A673 (cell line): Measurements from ENCODE around the gene GRHL1. TPM values are rescaled to one million over a fixed set of nuclear protein-coding genes. Genes with fewer than 3 reads are reported as not detected.

ENCODE experiments used
- BruUV-seq: library from RNA; stranded (reverse); fragments of 400-500 nt; replicated peaks from 2 replicates; lab custom pipeline; 2021; lab: Mats Ljungman, UMichigan
- CTCF ChIA-PET: fragments of 300-600 bp; sonication (Branson Sonifier 250); formaldehyde crosslinking; loops from one replicate; lab custom pipeline; 2022; ENCODE audit warnings: antibody characterized with exemption; lab: Charles Lee
- POLR2A ChIA-PET: fragments of 300-600 bp; sonication (Branson Sonifier 250); formaldehyde crosslinking; loops from one replicate; lab custom pipeline; 2022; ENCODE audit warnings: antibody characterized with exemption; ENCODE audit not compliant: low non-redundant PET; lab: Charles Lee
- DNase-seq: peaks from one replicate; pipeline ENCODE4 v3.0.0-alpha.2; 2015; ENCODE audit warnings: low spot score
- H3K27ac ChIP-seq: fragments of 200-600 bp; sonication (generic); 2 replicates; pipeline ENCODE4 v1.5.1; 2016; ENCODE audit warnings: mixed run types, low read depth, mild to moderate bottlenecking, mixed read lengths, antibody characterized with exemption, low read length; ENCODE audit not compliant: poor library complexity, severe bottlenecking
- H3K27me3 ChIP-seq: fragments of 200-600 bp; sonication (generic); replicated peaks from 2 replicates; pipeline ENCODE4 v1.6.1; 2017; ENCODE audit warnings: mixed run types, low read depth, mild to moderate bottlenecking, mixed read lengths, antibody characterized with exemption, low read length; ENCODE audit not compliant: insufficient read depth, poor library complexity
- H3K36me3 ChIP-seq: fragments of 200-600 bp; sonication (generic); 2 replicates; pipeline ENCODE4 v1.6.1; 2016; ENCODE audit warnings: mixed run types, mild to moderate bottlenecking, mixed read lengths, antibody characterized with exemption, low read length; ENCODE audit not compliant: insufficient read depth, poor library complexity, severe bottlenecking
- H3K4me1 ChIP-seq: fragments of 200-600 bp; sonication (generic); 2 replicates; pipeline ENCODE4 v1.6.1; 2017; ENCODE audit warnings: mixed run types, mild to moderate bottlenecking, mixed read lengths, antibody characterized with exemption, low read length; ENCODE audit not compliant: insufficient read depth, poor library complexity, severe bottlenecking
- H3K4me3 ChIP-seq: fragments of 200-600 bp; sonication (generic); 2 replicates; pipeline ENCODE4 v1.5.1; 2016; ENCODE audit warnings: low read depth, mixed run types, mild to moderate bottlenecking, mixed read lengths, low read length; ENCODE audit not compliant: poor library complexity, severe bottlenecking
- H3K9me3 ChIP-seq: fragments of 200-600 bp; sonication (generic); 2 replicates; pipeline ENCODE4 v1.6.1; 2016; ENCODE audit warnings: mixed run types, low read depth, mild to moderate bottlenecking, mixed read lengths, antibody characterized with exemption, low read length; ENCODE audit not compliant: poor library complexity, severe bottlenecking
- EZH2 ChIP-seq: fragments of 200-600 bp; sonication (generic); IDR thresholded peaks from 2 replicates; pipeline ENCODE4 v1.6.1; 2017; ENCODE audit warnings: borderline replicate concordance, low read depth, mild to moderate bottlenecking, mixed read lengths, antibody characterized with exemption, low read length; ENCODE audit not compliant: poor library complexity, severe bottlenecking
- intact Hi-C: fragments of 100-400 bp; cut with micrococcal nuclease; formaldehyde crosslinking; loops from one replicate; pipeline ENCODE4 v1.10.0; 2022; ENCODE audit not compliant: unreplicated experiment
- total RNA-seq: library from RNA; stranded (reverse); gene quantifications from 2 replicates; pipeline ENCODE4 v1.2.3, GENCODE V29; 2021
- TF ChIP-seq, protein P1 (sequence below): fragments of 300-800, 200-600 bp; sonication (generic); conservative IDR thresholded peaks from 2 replicates; pipeline ENCODE4 v1.5.1; 2017; ENCODE audit warnings: low read depth, mild to moderate bottlenecking, antibody characterized with exemption, low read length, moderate library complexity, mixed read lengths

Gene GRHL1
- total RNA-seq, 1 experiment from 2014 or later = 0.13 TPM

DNA sequence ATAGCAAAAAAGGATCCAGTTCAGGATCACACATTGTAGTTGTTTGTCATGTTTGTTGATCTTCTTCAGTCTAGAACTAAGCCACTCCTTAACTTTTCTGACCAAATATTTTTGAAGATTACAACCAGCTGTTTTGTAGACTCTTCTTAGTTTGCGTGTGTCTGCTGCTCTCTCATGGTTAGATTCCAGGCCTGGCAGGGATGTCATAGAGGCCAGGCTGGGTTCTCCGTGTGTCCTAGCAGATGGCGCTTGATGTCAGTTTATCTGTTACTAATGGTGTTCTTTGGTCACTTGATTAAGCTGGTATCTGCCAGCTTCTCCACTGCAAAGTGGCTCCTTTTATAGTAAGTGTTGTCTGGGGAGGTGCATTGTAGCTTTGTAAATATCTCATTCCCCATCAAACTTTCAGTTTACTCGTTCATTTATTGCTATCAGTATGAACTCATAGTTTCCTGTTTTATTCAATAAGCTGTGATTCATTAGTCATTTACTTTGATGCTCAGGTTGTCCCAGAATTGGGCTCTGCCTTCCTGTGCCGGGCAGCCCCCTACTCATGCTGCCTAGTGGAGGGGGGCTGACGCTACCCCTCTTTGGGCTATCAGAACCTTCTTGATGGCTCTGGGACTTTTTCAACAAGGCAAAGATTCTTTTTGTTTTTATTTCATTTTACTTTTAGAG lies 42.1 kb downstream of the GRHL1 start:
- TF ChIP-seq EZH2 = no peak
- TF ChIP-seq, protein P1, sequence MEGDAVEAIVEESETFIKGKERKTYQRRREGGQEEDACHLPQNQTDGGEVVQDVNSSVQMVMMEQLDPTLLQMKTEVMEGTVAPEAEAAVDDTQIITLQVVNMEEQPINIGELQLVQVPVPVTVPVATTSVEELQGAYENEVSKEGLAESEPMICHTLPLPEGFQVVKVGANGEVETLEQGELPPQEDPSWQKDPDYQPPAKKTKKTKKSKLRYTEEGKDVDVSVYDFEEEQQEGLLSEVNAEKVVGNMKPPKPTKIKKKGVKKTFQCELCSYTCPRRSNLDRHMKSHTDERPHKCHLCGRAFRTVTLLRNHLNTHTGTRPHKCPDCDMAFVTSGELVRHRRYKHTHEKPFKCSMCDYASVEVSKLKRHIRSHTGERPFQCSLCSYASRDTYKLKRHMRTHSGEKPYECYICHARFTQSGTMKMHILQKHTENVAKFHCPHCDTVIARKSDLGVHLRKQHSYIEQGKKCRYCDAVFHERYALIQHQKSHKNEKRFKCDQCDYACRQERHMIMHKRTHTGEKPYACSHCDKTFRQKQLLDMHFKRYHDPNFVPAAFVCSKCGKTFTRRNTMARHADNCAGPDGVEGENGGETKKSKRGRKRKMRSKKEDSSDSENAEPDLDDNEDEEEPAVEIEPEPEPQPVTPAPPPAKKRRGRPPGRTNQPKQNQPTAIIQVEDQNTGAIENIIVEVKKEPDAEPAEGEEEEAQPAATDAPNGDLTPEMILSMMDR = no peak
- POLR2A ChIA-PET = no interaction called here

DNA sequence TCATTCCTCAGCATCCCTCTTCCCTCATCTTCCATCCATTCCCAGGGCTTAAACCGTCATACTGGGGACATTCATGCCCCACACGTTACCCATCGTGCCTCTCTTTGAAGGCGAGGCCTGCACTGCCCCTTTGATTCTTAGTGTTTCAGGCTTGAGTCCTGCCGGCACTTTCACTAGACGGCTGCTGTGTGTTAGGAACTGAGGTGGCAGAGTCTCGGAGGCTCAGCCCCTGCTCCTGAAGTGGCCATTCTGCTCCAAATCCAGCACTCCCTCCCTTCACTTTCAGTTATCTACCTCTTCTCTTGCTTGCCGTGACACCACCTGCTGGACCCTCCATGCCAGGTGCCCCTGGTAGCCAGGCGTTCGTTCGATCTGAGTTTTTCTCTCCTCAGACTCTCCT lies 43.0 kb downstream of the GRHL1 start:
- Histone ChIP-seq H3K36me3 (no peaks in the 10 kb centered on the region), H3K4me1 (peaks cover 24% of the 10 kb centered on the region), H3K27ac (no peak overlapping the region), H3K9me3 (no peaks in the 10 kb centered on the region), H3K4me3 (no peak overlapping the region), H3K27me3 (no peaks in the 10 kb centered on the region)
- BruUV-seq = no TSS peak
- POLR2A ChIA-PET = no interaction called here
- CTCF ChIA-PET = no interaction called here
- no peak for TF ChIP-seq EZH2
- TF ChIP-seq, protein P1 = no peak
- no peak for DNase-seq
- intact Hi-C loops = loop anchor here (5.0 kb wide), 1 partner anchor 33 kb away; no protein-coding TSS in a partner anchor

More for the DNA sequence above, 42.1 kb downstream of the GRHL1 start:
- Histone ChIP-seq H3K36me3 (no peaks in the 10 kb centered on the region), H3K27ac (no peak overlapping the region), H3K9me3 (no peaks in the 10 kb centered on the region), H3K4me3 (no peak overlapping the region), H3K27me3 (no peaks in the 10 kb centered on the region), H3K4me1 (peaks cover 24% of the 10 kb centered on the region)
- BruUV-seq = no TSS peak
- CTCF ChIA-PET = no interaction called here
- intact Hi-C loops = loop anchor here (5.0 kb wide), 1 partner anchor 34 kb away; no protein-coding TSS in a partner anchor
- DNase-seq = no peak

DNA sequence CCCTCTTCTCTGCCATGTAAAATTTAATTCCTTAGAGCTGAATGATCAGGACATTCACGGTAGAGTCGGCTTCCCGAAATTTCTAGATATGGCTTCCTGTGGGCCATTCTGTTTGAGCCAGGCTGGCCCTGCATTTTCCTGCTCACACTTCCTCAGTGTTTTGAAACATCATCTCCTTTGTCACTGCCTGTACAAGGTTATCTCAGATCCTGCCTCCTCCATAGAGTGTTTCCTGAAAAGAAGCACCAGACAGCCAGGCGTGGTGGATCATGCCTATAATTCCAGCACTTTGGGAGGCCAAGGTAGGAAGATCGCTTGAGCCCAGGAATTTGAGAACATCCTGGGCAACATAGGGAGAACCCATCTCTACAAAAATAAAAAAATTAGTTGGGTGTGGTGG lies 43.6 kb downstream of the GRHL1 start:
- no peak for TF ChIP-seq EZH2
- TF ChIP-seq, protein P1 = no peak
- intact Hi-C loops = no loop called here

More for the DNA sequence above, 43.6 kb downstream of the GRHL1 start:
- Histone ChIP-seq H3K36me3 (no peaks in the 10 kb centered on the region), H3K27ac (no peak overlapping the region), H3K4me1 (peaks cover 22% of the 10 kb centered on the region), H3K4me3 (no peak overlapping the region), H3K27me3 (no peaks in the 10 kb centered on the region), H3K9me3 (no peaks in the 10 kb centered on the region)
- no peak for DNase-seq
- no TSS peak for BruUV-seq
- CTCF ChIA-PET = no interaction called here
- POLR2A ChIA-PET = no interaction called here
